ENCODE results near the gene BTBD9. TPM values are rescaled to one million over a fixed set of nuclear protein-coding genes. Genes with fewer than 3 reads are reported as not detected.

BTBD9 gene
- total RNA-seq, 1 donor = 25.3 TPM

- H3K27me3 ChIP-seq (ENCODE audit: insufficient read depth, low read length) = no peaks in the 10 kb centered on the region
- H3K9me3 ChIP-seq (ENCODE audit: low read depth, low read length) = no peaks in the 10 kb centered on the region
- TF ChIP-seq, protein P1, sequence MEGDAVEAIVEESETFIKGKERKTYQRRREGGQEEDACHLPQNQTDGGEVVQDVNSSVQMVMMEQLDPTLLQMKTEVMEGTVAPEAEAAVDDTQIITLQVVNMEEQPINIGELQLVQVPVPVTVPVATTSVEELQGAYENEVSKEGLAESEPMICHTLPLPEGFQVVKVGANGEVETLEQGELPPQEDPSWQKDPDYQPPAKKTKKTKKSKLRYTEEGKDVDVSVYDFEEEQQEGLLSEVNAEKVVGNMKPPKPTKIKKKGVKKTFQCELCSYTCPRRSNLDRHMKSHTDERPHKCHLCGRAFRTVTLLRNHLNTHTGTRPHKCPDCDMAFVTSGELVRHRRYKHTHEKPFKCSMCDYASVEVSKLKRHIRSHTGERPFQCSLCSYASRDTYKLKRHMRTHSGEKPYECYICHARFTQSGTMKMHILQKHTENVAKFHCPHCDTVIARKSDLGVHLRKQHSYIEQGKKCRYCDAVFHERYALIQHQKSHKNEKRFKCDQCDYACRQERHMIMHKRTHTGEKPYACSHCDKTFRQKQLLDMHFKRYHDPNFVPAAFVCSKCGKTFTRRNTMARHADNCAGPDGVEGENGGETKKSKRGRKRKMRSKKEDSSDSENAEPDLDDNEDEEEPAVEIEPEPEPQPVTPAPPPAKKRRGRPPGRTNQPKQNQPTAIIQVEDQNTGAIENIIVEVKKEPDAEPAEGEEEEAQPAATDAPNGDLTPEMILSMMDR (IDR thresholded peaks at IDR 0.05; ENCODE audit: extremely low read depth, low read depth, low read length) = no peak
- no peak overlapping the region for H3K4me3 ChIP-seq (ENCODE audit: insufficient read depth, low read length)
- no peak overlapping the region for H3K27ac ChIP-seq (ENCODE audit: low read depth, low read length)
- H3K4me1 ChIP-seq (ENCODE audit: insufficient read depth, low read length) = no peaks in the 10 kb centered on the region
- no peak overlapping the region for H3K4me2 ChIP-seq (ENCODE audit: insufficient read depth, low read length)
- H3K36me3 ChIP-seq (ENCODE audit: insufficient read depth, low read length) = no peaks in the 10 kb centered on the region
- no peak overlapping the region for H2AFZ ChIP-seq (ENCODE audit: low read length)
- no peaks in the 10 kb centered on the region for H4K20me1 ChIP-seq (ENCODE audit: insufficient read depth, low read length)
- H3K79me2 ChIP-seq (ENCODE audit: insufficient read depth, low read length) = no peaks in the 10 kb centered on the region
- DNase-seq (ENCODE audit: insufficient read length, low spot score, missing footprints) = no peak
Observed at GRCh38 chr6:38171997-38172738, 467.6 kb downstream of the BTBD9 start.

- peak; percentile 77 for DNase-seq (ENCODE audit: insufficient read length, low spot score, missing footprints)
- no peaks in the 10 kb centered on the region for H3K4me1 ChIP-seq (ENCODE audit: insufficient read depth, low read length)
- no peak overlapping the region for H3K4me2 ChIP-seq (ENCODE audit: insufficient read depth, low read length)
- H2AFZ ChIP-seq (ENCODE audit: low read length) = no peak overlapping the region
- H3K4me3 ChIP-seq (ENCODE audit: insufficient read depth, low read length) = no peak overlapping the region
- no peaks in the 10 kb centered on the region for H3K9me3 ChIP-seq (ENCODE audit: low read depth, low read length)
- H3K27me3 ChIP-seq (ENCODE audit: insufficient read depth, low read length) = no peaks in the 10 kb centered on the region
- TF ChIP-seq, protein P1 (IDR thresholded peaks at IDR 0.05; ENCODE audit: extremely low read depth, low read depth, low read length) = no peak
- H3K79me2 ChIP-seq (ENCODE audit: insufficient read depth, low read length) = no peaks in the 10 kb centered on the region
- H3K36me3 ChIP-seq (ENCODE audit: insufficient read depth, low read length) = no peaks in the 10 kb centered on the region
- no peaks in the 10 kb centered on the region for H4K20me1 ChIP-seq (ENCODE audit: insufficient read depth, low read length)
- no peak overlapping the region for H3K27ac ChIP-seq (ENCODE audit: low read depth, low read length)
Observed at GRCh38 chr6:38170666-38171355, 468.9 kb downstream of the BTBD9 start.

DNA sequence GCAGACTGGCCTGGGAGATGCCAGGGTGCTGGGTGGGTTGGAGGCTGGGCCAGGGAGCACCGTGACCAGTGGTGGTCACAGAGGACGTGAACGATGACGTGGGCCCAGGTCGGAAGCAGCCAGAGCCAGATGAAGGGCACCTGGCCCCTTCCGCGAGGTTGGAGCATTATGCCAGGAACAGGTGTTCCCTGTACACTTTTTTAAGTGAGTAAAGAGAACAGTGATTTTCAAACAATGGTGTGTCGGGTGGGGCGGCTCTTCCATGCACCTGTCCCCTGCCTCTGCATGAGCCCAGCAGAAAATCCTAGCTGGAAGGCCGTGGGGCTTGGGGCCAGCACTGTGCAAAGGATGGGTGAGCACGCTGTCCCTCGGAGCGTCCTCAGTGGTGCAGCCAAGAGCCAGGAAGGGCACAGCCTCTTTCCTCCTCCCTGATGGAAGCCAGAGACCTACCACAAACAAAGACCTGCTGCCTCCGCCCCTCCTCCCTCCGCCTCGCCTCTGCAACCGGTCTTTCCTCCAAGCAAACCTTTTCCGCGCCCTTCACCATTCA lies 469.7 kb downstream of the BTBD9 start:
- Histone ChIP-seq H3K27me3 (ENCODE audit: insufficient read depth, low read length) (no peaks in the 10 kb centered on the region), H4K20me1 (ENCODE audit: insufficient read depth, low read length) (no peaks in the 10 kb centered on the region), H3K4me2 (ENCODE audit: insufficient read depth, low read length) (no peak overlapping the region), H3K27ac (ENCODE audit: low read depth, low read length) (no peak overlapping the region), H3K4me1 (ENCODE audit: insufficient read depth, low read length) (peaks cover 3% of the 10 kb centered on the region), H3K36me3 (ENCODE audit: insufficient read depth, low read length) (no peaks in the 10 kb centered on the region), H2AFZ (ENCODE audit: low read length) (no peak overlapping the region), H3K9me3 (ENCODE audit: low read depth, low read length) (no peaks in the 10 kb centered on the region), H3K79me2 (ENCODE audit: insufficient read depth, low read length) (no peaks in the 10 kb centered on the region), H3K4me3 (ENCODE audit: insufficient read depth, low read length) (no peak overlapping the region)
- peak; percentile 49 for DNase-seq (ENCODE audit: insufficient read length, low spot score, missing footprints)
- TF ChIP-seq, protein P1 (IDR thresholded peaks at IDR 0.05; ENCODE audit: extremely low read depth, low read depth, low read length) = no peak

All from osteoblast (primary cell).